Nephron (organoid): ENCODE measurements around the gene UBE2I.

Source experiments
- H3K27ac Mint-ChIP-seq, 3 experiments: 2 replicates each; pipeline ENCODE4 v1.8.0; 2020; ENCODE audit warnings: mixed read lengths in 3 of 3, mild to moderate bottlenecking in 2 of 3, moderate library complexity in 1 of 3
- H3K27me3 Mint-ChIP-seq: 2 replicates; pipeline ENCODE4 v1.8.0; 2021; ENCODE audit warnings: low read depth, mild to moderate bottlenecking, moderate library complexity, mixed read lengths
- H3K36me3 Mint-ChIP-seq: 2 replicates; pipeline ENCODE4 v1.8.0; 2020; ENCODE audit warnings: low read depth, mixed read lengths
- H3K4me1 Mint-ChIP-seq: 2 replicates; pipeline ENCODE4 v1.8.0; 2020; ENCODE audit warnings: mixed read lengths
- H3K4me3 Mint-ChIP-seq, 3 experiments: 2 replicates each; pipeline ENCODE4 v1.8.0; 2020; ENCODE audit warnings: mild to moderate bottlenecking in 3 of 3, mixed read lengths in 3 of 3, moderate library complexity in 2 of 3
- H3K9me3 Mint-ChIP-seq: 2 replicates; pipeline ENCODE4 v1.8.0; 2020; ENCODE audit warnings: mixed read lengths
- CTCF ChIP-seq, 3 experiments: fragments of 200-600 bp; sonication (generic); IDR thresholded peaks; one replicate each; pipeline ENCODE4 v1.5.0; 2021; ENCODE audit warnings: antibody characterized with exemption in 3 of 3; ENCODE audit not compliant: unreplicated experiment in 3 of 3

Gene UBE2I

GRCh38 chr16:1299868-1300203 is 9.6 kb upstream of the UBE2I start:
- TF ChIP-seq CTCF (IDR thresholded peaks at IDR 0.05; ENCODE audit: unreplicated experiment in 3 of 3) = no peak
- Mint-ChIP-seq H3K27me3 (peaks cover 58% of the 10 kb centered on the region), H3K27ac (peak overlapping the region in 2 of 3 experiments; percentile 75 to 81), H3K36me3 (no peaks in the 10 kb centered on the region), H3K4me3 (peak overlapping the region in 2 of 3 experiments; percentile 27 to 36), H3K9me3 (no peaks in the 10 kb centered on the region), H3K4me1 (peaks cover 13% of the 10 kb centered on the region)

DNA sequence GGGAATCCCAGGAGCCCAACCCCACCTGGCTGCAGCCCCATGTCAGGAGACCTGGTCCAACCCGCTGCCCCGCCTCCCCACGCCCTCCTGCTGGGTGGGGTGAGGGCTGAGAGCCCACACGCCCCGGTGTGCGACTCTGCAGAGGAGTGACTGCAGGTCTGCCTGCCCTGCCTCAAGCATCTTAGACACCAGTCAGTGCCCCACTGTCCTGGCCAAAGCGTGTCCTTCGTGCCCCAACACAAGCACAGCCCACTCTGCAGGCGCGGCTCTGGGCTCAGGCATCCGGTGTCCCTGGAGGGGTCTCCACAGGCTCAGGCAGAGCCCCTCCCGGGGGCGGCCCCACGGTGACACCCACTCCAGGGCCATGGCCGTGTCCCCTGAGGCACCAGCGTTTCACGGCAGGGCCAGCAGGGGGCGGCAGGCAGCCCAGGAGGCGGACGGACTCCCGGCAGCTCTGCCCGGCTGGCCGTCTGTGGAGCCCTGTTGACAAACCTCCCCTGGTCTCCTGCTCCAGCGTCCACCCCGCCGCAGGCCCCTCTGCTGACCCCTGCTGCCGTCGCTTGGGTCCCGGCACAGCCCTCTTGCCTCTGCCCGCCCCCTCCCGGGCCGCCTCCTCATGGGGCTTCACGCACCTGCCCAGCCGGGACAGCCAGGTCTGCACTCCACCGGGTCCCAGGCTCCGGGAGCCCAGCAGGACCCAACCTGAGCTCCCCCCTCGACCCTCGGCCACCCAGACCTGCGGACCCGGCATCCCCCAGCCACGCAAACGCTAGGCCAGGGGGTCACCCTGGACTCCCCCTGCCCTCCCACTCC is 8.6 kb upstream of the UBE2I start:
- Mint-ChIP-seq H3K27me3 (peaks cover 51% of the 10 kb centered on the region), H3K9me3 (no peaks in the 10 kb centered on the region), H3K36me3 (no peaks in the 10 kb centered on the region), H3K27ac (no peak overlapping the region), H3K4me3 (no peak overlapping the region), H3K4me1 (peaks cover 13% of the 10 kb centered on the region)
- TF ChIP-seq CTCF (IDR thresholded peaks at IDR 0.05; ENCODE audit: unreplicated experiment in 3 of 3) = peak; percentile 81 to 92 (median 86)

- Mint-ChIP-seq H3K4me3 (peak overlapping the region in 2 of 3 experiments; percentile 17 to 40), H3K27me3 (peaks cover 50% of the 10 kb centered on the region), H3K27ac (no peak overlapping the region), H3K9me3 (no peaks in the 10 kb centered on the region), H3K36me3 (no peaks in the 10 kb centered on the region), H3K4me1 (peaks cover 13% of the 10 kb centered on the region)
- no peak for TF ChIP-seq CTCF (IDR thresholded peaks at IDR 0.05; ENCODE audit: unreplicated experiment in 3 of 3)
Observed at GRCh38 chr16:1301562-1301961, 7.9 kb upstream of the UBE2I start.

GRCh38 chr16:1305823-1306222 is 3.6 kb upstream of the UBE2I start:
- Mint-ChIP-seq H3K27ac (no peak overlapping the region), H3K36me3 (no peaks in the 10 kb centered on the region)

DNA sequence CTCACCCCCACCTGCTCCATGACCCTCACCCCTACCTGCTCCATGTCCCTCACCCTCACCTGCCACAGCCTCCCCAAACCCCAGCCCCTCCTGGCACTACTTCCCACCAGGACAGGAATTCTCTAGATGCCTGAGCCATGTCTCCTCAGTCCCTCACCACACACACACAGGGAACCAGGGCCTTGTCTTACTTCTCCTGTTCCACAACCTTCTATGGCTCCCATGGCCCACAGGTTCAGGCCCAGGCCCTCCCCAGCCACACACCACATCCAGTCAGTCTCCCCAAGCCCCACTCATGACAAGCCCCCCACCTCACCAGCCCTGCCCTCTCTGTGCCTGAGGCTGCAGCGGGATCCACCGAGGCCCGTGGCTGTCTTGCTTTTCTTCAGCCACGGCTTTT is 3.1 kb upstream of the UBE2I start:
- Mint-ChIP-seq H3K9me3 (no peaks in the 10 kb centered on the region), H3K4me3 (peak overlapping the region; percentile 56 to 77 (median 73)), H3K27ac (peak overlapping the region in 2 of 3 experiments; percentile 69 to 79), H3K4me1 (peaks cover 14% of the 10 kb centered on the region), H3K36me3 (no peaks in the 10 kb centered on the region), H3K27me3 (peaks cover 18% of the 10 kb centered on the region)
- TF ChIP-seq CTCF (IDR thresholded peaks at IDR 0.05; ENCODE audit: unreplicated experiment in 3 of 3) = no peak

More at GRCh38 chr16:1305823-1306222, 3.6 kb upstream of the UBE2I start:
- H3K4me3 Mint-ChIP-seq = no peak overlapping the region
- peaks cover 18% of the 10 kb centered on the region for H3K27me3 Mint-ChIP-seq
- H3K9me3 Mint-ChIP-seq = no peaks in the 10 kb centered on the region
- H3K4me1 Mint-ChIP-seq = peaks cover 9% of the 10 kb centered on the region
- no peak for TF ChIP-seq CTCF (IDR thresholded peaks at IDR 0.05; ENCODE audit: unreplicated experiment in 3 of 3)
